ENCODE results near the gene GRID2. TPM values are rescaled to one million over a fixed set of nuclear protein-coding genes. Genes with fewer than 3 reads are reported as not detected.

The GRID2 gene
- total RNA-seq, 1 experiment from 2014 or later, result 2.2 TPM

DNA sequence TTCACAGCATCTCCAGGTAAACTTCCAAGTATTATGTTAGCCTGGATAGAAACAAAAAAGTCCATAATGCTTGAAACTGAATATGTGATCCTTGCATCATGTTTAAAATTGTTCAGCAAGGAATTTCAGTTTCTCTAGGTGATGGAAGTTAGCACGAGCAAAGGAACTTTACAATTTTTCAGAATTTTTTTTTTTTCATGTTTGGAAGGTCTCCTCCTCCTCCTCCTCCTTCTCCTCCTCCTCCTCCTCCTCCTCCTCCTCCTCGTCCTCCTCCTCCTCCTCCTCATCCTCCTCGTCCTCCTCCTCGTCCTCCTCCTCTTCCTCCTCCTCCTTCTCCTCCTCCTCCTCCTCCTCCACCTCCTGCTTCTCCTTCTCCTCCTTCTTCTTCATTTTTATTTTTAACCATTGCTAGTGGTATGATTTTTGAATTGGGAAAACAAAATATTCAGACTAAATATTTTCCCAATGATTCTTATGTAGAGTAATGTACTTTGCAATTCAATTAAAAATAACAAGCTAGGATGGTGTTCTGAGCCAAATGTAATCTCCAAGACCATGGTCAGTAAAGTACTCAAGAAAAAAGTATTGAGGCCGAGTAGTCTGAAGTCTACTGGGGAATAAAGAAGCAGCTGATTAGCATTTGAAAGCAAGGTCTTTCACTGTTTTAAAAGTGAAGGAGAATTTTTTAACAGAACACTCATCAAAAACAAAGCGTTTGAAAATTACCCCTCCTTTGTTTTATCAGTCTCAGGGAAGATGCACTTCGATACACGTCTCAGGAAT, 1103.9 kb downstream of the GRID2 start:
- no peaks in the 10 kb centered on the region for H3K4me1 ChIP-seq (ENCODE audit: insufficient read depth, low read length)
- TF ChIP-seq, protein P1, sequence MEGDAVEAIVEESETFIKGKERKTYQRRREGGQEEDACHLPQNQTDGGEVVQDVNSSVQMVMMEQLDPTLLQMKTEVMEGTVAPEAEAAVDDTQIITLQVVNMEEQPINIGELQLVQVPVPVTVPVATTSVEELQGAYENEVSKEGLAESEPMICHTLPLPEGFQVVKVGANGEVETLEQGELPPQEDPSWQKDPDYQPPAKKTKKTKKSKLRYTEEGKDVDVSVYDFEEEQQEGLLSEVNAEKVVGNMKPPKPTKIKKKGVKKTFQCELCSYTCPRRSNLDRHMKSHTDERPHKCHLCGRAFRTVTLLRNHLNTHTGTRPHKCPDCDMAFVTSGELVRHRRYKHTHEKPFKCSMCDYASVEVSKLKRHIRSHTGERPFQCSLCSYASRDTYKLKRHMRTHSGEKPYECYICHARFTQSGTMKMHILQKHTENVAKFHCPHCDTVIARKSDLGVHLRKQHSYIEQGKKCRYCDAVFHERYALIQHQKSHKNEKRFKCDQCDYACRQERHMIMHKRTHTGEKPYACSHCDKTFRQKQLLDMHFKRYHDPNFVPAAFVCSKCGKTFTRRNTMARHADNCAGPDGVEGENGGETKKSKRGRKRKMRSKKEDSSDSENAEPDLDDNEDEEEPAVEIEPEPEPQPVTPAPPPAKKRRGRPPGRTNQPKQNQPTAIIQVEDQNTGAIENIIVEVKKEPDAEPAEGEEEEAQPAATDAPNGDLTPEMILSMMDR (conservative IDR thresholded peaks at IDR 0.05; ENCODE audit: low read depth, low read length), result no peak
- TF ChIP-seq EZH2 (IDR thresholded peaks at IDR 0.05; ENCODE audit: low read length, unreplicated experiment), result no peak
- TF ChIP-seq EZH2phosphoT487 (IDR thresholded peaks at IDR 0.05; ENCODE audit: borderline replicate concordance, low read length), result no peak
- H2AFZ ChIP-seq (ENCODE audit: low read length), result no peak overlapping the region
- no peak overlapping the region for H3K4me2 ChIP-seq (ENCODE audit: low read length)
- DNase-seq (no peak), ATAC-seq (no peak)
- intact Hi-C loops (cut with micrococcal nuclease), result no loop called here
- H3K4me3 ChIP-seq (ENCODE audit: low read length), result no peak overlapping the region
- no peak overlapping the region for H3K9ac ChIP-seq (ENCODE audit: low read length)
- H3K27ac ChIP-seq (ENCODE audit: low read length), result no peak overlapping the region
- no peaks in the 10 kb centered on the region for H3K36me3 ChIP-seq (ENCODE audit: low read depth, low read length)
- ChIA-PET CTCF (no interaction called here), POLR2A (ENCODE audit: unreplicated experiment) (no interaction called here)
- no peaks in the 10 kb centered on the region for H3K9me3 ChIP-seq (ENCODE audit: low read length)
- no peaks in the 10 kb centered on the region for H4K20me1 ChIP-seq (ENCODE audit: low read length)
- no peaks in the 10 kb centered on the region for H3K27me3 ChIP-seq (ENCODE audit: low read length)
- no peaks in the 10 kb centered on the region for H3F3A ChIP-seq (ENCODE audit: low read length, unreplicated experiment)
- no peaks in the 10 kb centered on the region for H3K79me2 ChIP-seq (ENCODE audit: low read length)
- no TSS peak for BruUV-seq (replicated peaks)
- no peaks in the 10 kb centered on the region for H3K9me2 ChIP-seq (replicated peaks; ENCODE audit: low read length)

GRCh38 chr4:93409035-93409434, 1105.3 kb downstream of the GRID2 start:
- H3K27me3 ChIP-seq (ENCODE audit: low read length), result no peaks in the 10 kb centered on the region
- POLR2A ChIA-PET (ENCODE audit: unreplicated experiment), result interaction anchor here (0.6 kb wide), 1 partner anchor 10 kb away, joined by 8 read pairs; no protein-coding TSS in a partner anchor
- no peak overlapping the region for H2AFZ ChIP-seq (ENCODE audit: low read length)
- ATAC-seq, result peak; percentile 29; the same call in 1 of the 2 replicates
- H3K4me1 ChIP-seq (ENCODE audit: insufficient read depth, low read length), result no peaks in the 10 kb centered on the region
- no peaks in the 10 kb centered on the region for H3K9me3 ChIP-seq (ENCODE audit: low read length)
- H3K27ac ChIP-seq (ENCODE audit: low read length), result no peak overlapping the region
- H4K20me1 ChIP-seq (ENCODE audit: low read length), result no peaks in the 10 kb centered on the region
- no peak overlapping the region for H3K4me3 ChIP-seq (ENCODE audit: low read length)
- intact Hi-C loops (cut with micrococcal nuclease), result no loop called here
- no peaks in the 10 kb centered on the region for H3K79me2 ChIP-seq (ENCODE audit: low read length)
- no peak for TF ChIP-seq EZH2 (IDR thresholded peaks at IDR 0.05; ENCODE audit: low read length, unreplicated experiment)
- no peaks in the 10 kb centered on the region for H3K36me3 ChIP-seq (ENCODE audit: low read depth, low read length)
- no peaks in the 10 kb centered on the region for H3F3A ChIP-seq (ENCODE audit: low read length, unreplicated experiment)
- no peak overlapping the region for H3K4me2 ChIP-seq (ENCODE audit: low read length)
- no peak overlapping the region for H3K9ac ChIP-seq (ENCODE audit: low read length)
- BruUV-seq (replicated peaks), result no TSS peak
- H3K9me2 ChIP-seq (replicated peaks; ENCODE audit: low read length), result no peaks in the 10 kb centered on the region
- CTCF ChIA-PET, result no interaction called here
- no peak for DNase-seq

DNA sequence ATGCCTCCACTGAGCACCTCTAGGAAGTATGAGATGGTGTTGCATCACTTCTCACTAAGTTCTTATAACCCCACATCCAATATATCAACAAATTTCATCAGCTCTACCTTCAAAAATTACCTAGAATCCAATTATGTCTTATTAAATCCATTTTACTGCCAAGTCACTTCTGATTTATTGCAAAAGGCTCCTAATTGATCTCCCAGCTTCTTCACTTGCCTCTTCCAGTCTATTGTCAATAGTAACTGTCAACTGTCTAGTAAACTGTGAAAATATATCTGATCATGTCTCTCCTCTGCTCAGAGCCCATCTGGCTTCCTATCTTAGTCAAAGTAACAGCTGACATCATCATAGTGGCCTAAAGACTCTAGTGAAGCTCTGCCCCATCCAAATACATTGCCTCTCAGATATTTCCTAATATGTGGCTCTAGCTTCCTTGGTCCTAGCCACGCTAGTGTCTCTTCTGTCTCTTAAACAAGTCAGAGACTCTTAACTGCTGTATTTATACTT, 1110.3 kb downstream of the GRID2 start:
- H3K4me1 ChIP-seq (ENCODE audit: insufficient read depth, low read length), result no peaks in the 10 kb centered on the region
- H3K27me3 ChIP-seq (ENCODE audit: low read length), result no peaks in the 10 kb centered on the region
- no peak overlapping the region for H3K27ac ChIP-seq (ENCODE audit: low read length)
- no peak overlapping the region for H2AFZ ChIP-seq (ENCODE audit: low read length)
- DNase-seq (no peak), ATAC-seq (no peak)
- no peaks in the 10 kb centered on the region for H3F3A ChIP-seq (ENCODE audit: low read length, unreplicated experiment)
- TF ChIP-seq, protein P1 (conservative IDR thresholded peaks at IDR 0.05; ENCODE audit: low read depth, low read length), result no peak
- TF ChIP-seq EZH2 (IDR thresholded peaks at IDR 0.05; ENCODE audit: low read length, unreplicated experiment) (no peak), EZH2phosphoT487 (IDR thresholded peaks at IDR 0.05; ENCODE audit: borderline replicate concordance, low read length) (no peak)
- no peaks in the 10 kb centered on the region for H3K9me3 ChIP-seq (ENCODE audit: low read length)
- ChIA-PET POLR2A (ENCODE audit: unreplicated experiment) (no interaction called here), CTCF (no interaction called here)
- intact Hi-C loops (cut with micrococcal nuclease), result no loop called here
- no peaks in the 10 kb centered on the region for H3K79me2 ChIP-seq (ENCODE audit: low read length)
- H3K4me3 ChIP-seq (ENCODE audit: low read length), result no peak overlapping the region
- H3K4me2 ChIP-seq (ENCODE audit: low read length), result no peak overlapping the region
- BruUV-seq (replicated peaks), result no TSS peak
- H3K9ac ChIP-seq (ENCODE audit: low read length), result no peak overlapping the region
- no peaks in the 10 kb centered on the region for H3K9me2 ChIP-seq (replicated peaks; ENCODE audit: low read length)
- H3K36me3 ChIP-seq (ENCODE audit: low read depth, low read length), result no peaks in the 10 kb centered on the region
- H4K20me1 ChIP-seq (ENCODE audit: low read length), result no peaks in the 10 kb centered on the region
